ENCODE results near the gene COG3. TPM values are rescaled to one million over a fixed set of nuclear protein-coding genes. Genes with fewer than 3 reads are reported as not detected.

COG3 gene
- total RNA-seq, 1 experiment from 2014 or later, result 17.6 TPM

DNA sequence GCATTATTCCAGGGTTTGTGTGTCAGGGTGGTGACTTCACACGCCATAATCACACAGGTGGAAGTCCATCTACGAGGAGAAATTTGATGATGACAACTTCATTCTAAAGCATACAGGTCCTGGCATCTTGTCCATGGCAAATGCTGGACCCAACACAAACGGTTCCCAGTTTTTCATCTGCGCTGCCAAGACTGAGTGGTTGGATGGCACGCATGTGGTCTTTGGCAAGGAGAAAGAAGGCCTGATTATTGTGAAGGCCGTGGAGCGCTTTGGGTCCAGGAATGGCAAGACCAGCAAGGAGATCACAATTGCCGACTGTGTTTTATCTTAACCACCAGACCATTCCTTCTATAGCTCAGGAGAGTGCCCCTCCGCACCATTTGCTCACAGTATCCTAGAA, 28.4 kb upstream of the COG3 start:
- H3K4me1 ChIP-seq (ENCODE audit: control insufficient read depth in 1 of 2, insufficient read depth in 2 of 2, low read length in 2 of 2), result peaks cover 0 to 5% of the 10 kb centered on the region in 2 experiments; a peak in 1 of 4 replicates
- H3K9ac ChIP-seq (ENCODE audit: low read length), result no peak overlapping the region
- H3K27ac ChIP-seq (ENCODE audit: low read depth, low read length), result no peak overlapping the region
- no peaks in the 10 kb centered on the region for H3K79me2 ChIP-seq (ENCODE audit: insufficient read depth, low read length)
- H2AFZ ChIP-seq (ENCODE audit: low read depth, low read length, poor library complexity, severe bottlenecking), result no peak overlapping the region
- no TSS peak for BruUV-seq (replicated peaks)
- ChIA-PET POLR2A (no interaction called here), CTCF (no interaction called here), RAD21 (ENCODE audit: low non-redundant PET in 1 of 2, low total read pairs in 2 of 2, uncharacterized antibody in 2 of 2, unreplicated experiment in 2 of 2) (no interaction called here)
- DNase-seq (ENCODE audit: low read depth, low spot score) (no peak), ATAC-seq (no peak)
- H3K9me2 ChIP-seq (ENCODE audit: insufficient read depth), result no peaks in the 10 kb centered on the region
- intact Hi-C loops (cut with micrococcal nuclease), result no loop called here
- no peaks in the 10 kb centered on the region for H3K27me3 ChIP-seq (ENCODE audit: insufficient read depth, low read length)
- no peaks in the 10 kb centered on the region for H4K20me1 ChIP-seq (ENCODE audit: insufficient read depth)
- no peak overlapping the region for H3K4me2 ChIP-seq (ENCODE audit: low read length)
- H3K9me3 ChIP-seq (ENCODE audit: control insufficient read depth in 1 of 2, insufficient read depth in 1 of 2, low read depth in 1 of 2, low read length in 2 of 2), result no peaks in the 10 kb centered on the region
- no peaks in the 10 kb centered on the region for H3K36me3 ChIP-seq (ENCODE audit: control insufficient read depth in 1 of 2, insufficient read depth in 2 of 2, low read length in 2 of 2)
- no peak for TF ChIP-seq EGR1 (IDR thresholded peaks at IDR 0.05; ENCODE audit: low read depth)
- TF ChIP-seq, protein P1, sequence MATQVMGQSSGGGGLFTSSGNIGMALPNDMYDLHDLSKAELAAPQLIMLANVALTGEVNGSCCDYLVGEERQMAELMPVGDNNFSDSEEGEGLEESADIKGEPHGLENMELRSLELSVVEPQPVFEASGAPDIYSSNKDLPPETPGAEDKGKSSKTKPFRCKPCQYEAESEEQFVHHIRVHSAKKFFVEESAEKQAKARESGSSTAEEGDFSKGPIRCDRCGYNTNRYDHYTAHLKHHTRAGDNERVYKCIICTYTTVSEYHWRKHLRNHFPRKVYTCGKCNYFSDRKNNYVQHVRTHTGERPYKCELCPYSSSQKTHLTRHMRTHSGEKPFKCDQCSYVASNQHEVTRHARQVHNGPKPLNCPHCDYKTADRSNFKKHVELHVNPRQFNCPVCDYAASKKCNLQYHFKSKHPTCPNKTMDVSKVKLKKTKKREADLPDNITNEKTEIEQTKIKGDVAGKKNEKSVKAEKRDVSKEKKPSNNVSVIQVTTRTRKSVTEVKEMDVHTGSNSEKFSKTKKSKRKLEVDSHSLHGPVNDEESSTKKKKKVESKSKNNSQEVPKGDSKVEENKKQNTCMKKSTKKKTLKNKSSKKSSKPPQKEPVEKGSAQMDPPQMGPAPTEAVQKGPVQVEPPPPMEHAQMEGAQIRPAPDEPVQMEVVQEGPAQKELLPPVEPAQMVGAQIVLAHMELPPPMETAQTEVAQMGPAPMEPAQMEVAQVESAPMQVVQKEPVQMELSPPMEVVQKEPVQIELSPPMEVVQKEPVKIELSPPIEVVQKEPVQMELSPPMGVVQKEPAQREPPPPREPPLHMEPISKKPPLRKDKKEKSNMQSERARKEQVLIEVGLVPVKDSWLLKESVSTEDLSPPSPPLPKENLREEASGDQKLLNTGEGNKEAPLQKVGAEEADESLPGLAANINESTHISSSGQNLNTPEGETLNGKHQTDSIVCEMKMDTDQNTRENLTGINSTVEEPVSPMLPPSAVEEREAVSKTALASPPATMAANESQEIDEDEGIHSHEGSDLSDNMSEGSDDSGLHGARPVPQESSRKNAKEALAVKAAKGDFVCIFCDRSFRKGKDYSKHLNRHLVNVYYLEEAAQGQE (IDR thresholded peaks at IDR 0.05; ENCODE audit: low read depth), result no peak
- TF ChIP-seq, protein P2, sequence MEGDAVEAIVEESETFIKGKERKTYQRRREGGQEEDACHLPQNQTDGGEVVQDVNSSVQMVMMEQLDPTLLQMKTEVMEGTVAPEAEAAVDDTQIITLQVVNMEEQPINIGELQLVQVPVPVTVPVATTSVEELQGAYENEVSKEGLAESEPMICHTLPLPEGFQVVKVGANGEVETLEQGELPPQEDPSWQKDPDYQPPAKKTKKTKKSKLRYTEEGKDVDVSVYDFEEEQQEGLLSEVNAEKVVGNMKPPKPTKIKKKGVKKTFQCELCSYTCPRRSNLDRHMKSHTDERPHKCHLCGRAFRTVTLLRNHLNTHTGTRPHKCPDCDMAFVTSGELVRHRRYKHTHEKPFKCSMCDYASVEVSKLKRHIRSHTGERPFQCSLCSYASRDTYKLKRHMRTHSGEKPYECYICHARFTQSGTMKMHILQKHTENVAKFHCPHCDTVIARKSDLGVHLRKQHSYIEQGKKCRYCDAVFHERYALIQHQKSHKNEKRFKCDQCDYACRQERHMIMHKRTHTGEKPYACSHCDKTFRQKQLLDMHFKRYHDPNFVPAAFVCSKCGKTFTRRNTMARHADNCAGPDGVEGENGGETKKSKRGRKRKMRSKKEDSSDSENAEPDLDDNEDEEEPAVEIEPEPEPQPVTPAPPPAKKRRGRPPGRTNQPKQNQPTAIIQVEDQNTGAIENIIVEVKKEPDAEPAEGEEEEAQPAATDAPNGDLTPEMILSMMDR (IDR thresholded peaks at IDR 0.05 in 2 of 3, conservative IDR thresholded peaks at IDR 0.05 in 1 of 3; ENCODE audit: borderline replicate concordance in 1 of 3, insufficient read depth in 1 of 3, low read depth in 2 of 3, low read length in 2 of 3), result no peak
- no peak for TF ChIP-seq POLR2AphosphoS5 (IDR thresholded peaks at IDR 0.05; ENCODE audit: low read depth, low read length)
- TF ChIP-seq JUND (IDR thresholded peaks at IDR 0.05), result no peak
- no peak for TF ChIP-seq EZH2phosphoT487 (IDR thresholded peaks at IDR 0.05; ENCODE audit: borderline replicate concordance)
- TF ChIP-seq, protein P3, sequence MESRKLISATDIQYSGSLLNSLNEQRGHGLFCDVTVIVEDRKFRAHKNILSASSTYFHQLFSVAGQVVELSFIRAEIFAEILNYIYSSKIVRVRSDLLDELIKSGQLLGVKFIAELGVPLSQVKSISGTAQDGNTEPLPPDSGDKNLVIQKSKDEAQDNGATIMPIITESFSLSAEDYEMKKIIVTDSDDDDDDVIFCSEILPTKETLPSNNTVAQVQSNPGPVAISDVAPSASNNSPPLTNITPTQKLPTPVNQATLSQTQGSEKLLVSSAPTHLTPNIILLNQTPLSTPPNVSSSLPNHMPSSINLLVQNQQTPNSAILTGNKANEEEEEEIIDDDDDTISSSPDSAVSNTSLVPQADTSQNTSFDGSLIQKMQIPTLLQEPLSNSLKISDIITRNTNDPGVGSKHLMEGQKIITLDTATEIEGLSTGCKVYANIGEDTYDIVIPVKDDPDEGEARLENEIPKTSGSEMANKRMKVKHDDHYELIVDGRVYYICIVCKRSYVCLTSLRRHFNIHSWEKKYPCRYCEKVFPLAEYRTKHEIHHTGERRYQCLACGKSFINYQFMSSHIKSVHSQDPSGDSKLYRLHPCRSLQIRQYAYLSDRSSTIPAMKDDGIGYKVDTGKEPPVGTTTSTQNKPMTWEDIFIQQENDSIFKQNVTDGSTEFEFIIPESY (IDR thresholded peaks at IDR 0.05; ENCODE audit: extremely low read depth, insufficient replicate concordance, low read length), result no peak
- no peak for TF ChIP-seq FOSL1 (IDR thresholded peaks at IDR 0.05; ENCODE audit: low read depth)
- TF ChIP-seq SP1 (IDR thresholded peaks at IDR 0.05; ENCODE audit: low read depth), result no peak
- TF ChIP-seq, protein P4, sequence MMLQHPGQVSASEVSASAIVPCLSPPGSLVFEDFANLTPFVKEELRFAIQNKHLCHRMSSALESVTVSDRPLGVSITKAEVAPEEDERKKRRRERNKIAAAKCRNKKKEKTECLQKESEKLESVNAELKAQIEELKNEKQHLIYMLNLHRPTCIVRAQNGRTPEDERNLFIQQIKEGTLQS (IDR thresholded peaks at IDR 0.05), result no peak
- TF ChIP-seq CBX3 (IDR thresholded peaks at IDR 0.05; ENCODE audit: low read depth), result no peak
- no peak for TF ChIP-seq EZH2 (IDR thresholded peaks at IDR 0.05)
- TF ChIP-seq, protein P5, sequence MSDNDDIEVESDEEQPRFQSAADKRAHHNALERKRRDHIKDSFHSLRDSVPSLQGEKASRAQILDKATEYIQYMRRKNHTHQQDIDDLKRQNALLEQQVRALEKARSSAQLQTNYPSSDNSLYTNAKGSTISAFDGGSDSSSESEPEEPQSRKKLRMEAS (IDR thresholded peaks at IDR 0.05), result no peak
- TF ChIP-seq TCF7L2 (IDR thresholded peaks at IDR 0.05; ENCODE audit: borderline replicate concordance, extremely low read depth, insufficient read depth, insufficient read length), result no peak
- TF ChIP-seq YY1 (IDR thresholded peaks at IDR 0.05; ENCODE audit: extremely low read depth, insufficient replicate concordance, low read depth, low read length), result no peak
- TF ChIP-seq POLR2A (IDR thresholded peaks at IDR 0.05; ENCODE audit: borderline replicate concordance, extremely low read depth, insufficient read depth, insufficient read length), result no peak
- H3K4me3 ChIP-seq (replicated peaks in 1 of 2; ENCODE audit: low read depth in 1 of 2, low read length in 2 of 2), result no peak overlapping the region
